GM18861 (cell line): ENCODE results near the gene PTCD2.
"Not testable (repeated sequence)": the region's sequence is repeated elsewhere in the genome, so short reads cannot be mapped to it uniquely, and the experiment has no call there.

Source experiments
- ATAC-seq: cut with Tn5 transposase; IDR thresholded peaks from one replicate; pipeline ENCODE4 v1.9.1; 2021; ENCODE audit not compliant: unreplicated experiment

The PTCD2 gene

GRCh38 chr5:72377910-72378638 lies 57.9 kb downstream of the PTCD2 start:
- ATAC-seq = no peak

GRCh38 chr5:72378639-72379289 lies 58.6 kb downstream of the PTCD2 start:
- no peak for ATAC-seq

DNA sequence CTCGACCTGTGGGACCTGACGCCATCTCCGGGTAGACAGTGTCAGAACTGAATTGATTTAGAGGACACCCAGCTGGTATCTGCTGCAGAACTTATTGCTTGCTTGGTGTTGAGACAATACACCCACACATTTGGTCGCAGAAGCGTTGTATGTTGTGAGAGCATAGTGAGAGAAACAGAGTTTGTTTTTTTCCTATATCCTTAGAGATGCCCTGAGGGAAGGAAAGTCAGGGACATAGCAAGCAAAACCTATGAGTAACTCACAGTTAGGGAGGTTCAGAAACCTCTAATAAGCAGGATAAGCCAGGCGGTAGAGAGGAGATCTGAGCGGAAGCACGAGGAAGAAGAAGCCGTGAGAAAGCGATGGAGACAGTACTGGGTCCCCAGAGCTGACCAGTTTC lies 59.8 kb downstream of the PTCD2 start:
- no peak for ATAC-seq

- no peak for ATAC-seq
Measured at GRCh38 chr5:72380492-72381274, 60.5 kb downstream of the PTCD2 start.

- no peak for ATAC-seq
Measured at GRCh38 chr5:72383280-72383679, 63.1 kb downstream of the PTCD2 start.

DNA sequence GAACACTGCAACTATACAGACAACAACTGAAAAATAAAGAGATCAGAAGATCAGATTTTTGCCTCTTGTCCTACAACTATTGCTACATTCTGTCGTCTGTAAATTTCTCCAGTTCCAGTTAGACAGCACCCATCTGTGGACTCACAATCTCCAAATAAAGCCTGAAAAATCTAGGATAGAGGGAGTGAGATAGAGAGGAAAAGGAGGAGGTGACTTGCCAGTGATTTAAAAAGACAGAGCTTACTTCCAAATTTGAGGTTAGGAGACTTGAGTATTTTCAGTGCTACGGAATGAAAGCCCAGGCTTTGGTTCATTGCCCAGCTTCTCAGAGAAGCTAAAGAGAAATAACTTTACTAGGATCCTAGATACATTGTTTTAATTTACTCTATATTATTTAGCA lies 63.6 kb downstream of the PTCD2 start:
- ATAC-seq = no peak

- ATAC-seq = no peak
Measured at GRCh38 chr5:72386639-72387038, 66.5 kb downstream of the PTCD2 start.

GRCh38 chr5:72387985-72388384 lies 67.8 kb downstream of the PTCD2 start:
- ATAC-seq = no peak

DNA sequence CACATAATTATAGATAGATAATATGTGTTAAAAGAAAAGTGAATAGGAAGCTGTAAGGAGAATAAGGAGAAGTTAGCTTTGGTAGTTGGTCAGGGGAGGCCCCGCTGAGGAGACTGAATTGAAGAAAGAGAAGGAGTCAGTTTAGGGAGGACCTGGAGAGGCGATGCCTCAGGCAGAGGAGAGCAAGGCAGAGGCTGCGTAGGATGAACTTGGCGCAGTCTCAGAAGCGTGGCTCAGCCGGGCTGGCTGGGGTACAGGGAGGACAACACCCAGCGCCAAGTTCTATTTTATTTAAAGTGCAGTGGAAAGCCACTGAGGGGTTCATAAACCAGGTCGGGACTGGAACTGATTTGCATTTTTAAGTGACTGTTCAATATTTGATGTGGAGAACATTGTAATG lies 68.5 kb downstream of the PTCD2 start:
- ATAC-seq = no peak

- ATAC-seq = no peak
Measured at GRCh38 chr5:72390836-72391235, 70.7 kb downstream of the PTCD2 start.

DNA sequence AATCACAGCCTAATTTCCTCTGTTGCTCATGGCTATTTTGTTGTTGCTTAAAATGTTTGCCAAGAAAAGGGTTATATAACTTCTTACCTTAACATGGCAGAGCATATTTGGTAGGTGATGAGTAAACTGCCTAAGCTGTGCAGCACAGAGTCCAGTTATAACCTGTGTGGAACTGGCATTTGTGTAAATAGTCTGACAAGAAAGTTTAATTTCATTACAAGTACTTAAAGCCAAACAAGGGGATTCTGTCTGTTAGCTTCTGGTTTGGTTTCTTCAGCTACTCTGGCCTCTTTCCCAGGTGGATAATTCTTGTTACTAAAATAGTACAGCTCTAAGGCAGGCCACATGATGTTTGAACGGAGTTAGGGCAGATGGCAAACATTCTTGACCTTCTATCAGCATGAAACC lies 72.2 kb downstream of the PTCD2 start:
- no peak for ATAC-seq

GRCh38 chr5:72393052-72393451 lies 72.9 kb downstream of the PTCD2 start:
- no peak for ATAC-seq

- ATAC-seq = no peak
Measured at GRCh38 chr5:72394688-72395087, 74.5 kb downstream of the PTCD2 start.

DNA sequence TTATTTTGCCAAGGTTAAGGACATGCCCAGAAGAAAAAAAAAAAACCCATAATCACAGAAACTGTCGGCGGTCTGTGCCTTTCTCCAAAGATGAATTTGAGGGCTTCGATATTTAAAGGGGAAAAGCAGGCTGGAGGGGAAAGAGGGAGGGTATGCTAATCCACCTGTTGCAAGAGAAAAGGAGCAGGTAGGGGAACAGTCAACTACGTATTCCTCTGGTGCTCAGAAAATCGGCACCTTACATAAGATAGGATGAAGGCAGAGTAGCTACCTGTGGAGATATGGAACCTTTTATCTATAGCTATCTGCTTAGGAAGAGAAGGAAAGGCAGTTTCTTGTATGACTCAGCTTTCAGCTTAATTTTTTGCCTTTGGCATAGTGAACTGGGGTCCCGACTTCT lies 77.7 kb downstream of the PTCD2 start:
- no peak for ATAC-seq

DNA sequence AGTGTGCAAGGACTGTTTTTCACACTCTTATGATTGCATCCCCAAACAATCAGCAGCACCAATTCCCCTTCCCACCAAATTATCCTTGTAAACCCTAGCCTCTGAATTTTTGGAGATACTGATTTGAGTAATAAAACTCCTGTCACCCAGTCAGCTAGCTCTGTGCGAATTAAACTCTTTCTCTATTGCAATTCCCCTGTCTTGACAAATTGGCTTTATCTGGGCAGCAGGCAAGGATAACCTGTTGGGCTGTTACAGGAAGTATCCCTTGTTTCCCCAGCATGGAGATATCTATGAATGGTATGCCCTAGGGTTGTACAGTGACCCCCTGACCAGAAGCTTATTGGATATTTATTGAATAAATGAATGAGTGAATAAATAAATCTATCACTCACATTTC lies 80.8 kb downstream of the PTCD2 start:
- ATAC-seq = no peak

GRCh38 chr5:72402381-72402890 lies 82.3 kb downstream of the PTCD2 start:
- no peak for ATAC-seq

DNA sequence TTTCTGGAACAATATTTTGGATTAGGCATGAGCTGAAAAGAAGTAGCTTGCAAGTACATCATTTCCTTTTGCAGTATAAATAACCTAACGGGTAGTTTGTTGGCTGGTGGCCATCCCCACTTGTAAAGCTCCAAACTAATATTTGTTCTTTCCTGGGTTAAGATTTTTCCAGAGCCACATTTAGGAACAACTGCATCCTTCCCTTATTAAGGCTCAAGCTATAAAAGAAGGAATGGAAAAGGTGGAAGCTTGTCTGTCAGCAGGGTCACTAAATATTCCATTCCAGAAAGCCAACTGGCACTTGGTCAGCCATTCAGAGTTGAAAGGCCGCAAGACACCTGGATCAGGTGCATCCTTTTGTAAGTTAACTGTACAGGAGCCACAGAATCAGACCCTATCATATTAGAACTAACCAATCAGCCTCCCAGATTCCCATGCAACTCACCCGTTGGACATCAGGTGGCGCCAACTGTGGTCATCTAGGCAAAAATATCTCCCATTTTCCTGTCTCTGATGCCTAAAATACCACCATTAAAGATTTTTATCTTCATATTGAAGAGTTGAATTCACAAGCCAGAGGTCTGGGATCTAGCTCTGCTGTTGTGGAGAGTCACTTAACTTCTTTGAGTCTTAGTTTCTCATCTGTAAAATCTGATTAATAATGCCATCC lies 82.9 kb downstream of the PTCD2 start:
- ATAC-seq = no peak

DNA sequence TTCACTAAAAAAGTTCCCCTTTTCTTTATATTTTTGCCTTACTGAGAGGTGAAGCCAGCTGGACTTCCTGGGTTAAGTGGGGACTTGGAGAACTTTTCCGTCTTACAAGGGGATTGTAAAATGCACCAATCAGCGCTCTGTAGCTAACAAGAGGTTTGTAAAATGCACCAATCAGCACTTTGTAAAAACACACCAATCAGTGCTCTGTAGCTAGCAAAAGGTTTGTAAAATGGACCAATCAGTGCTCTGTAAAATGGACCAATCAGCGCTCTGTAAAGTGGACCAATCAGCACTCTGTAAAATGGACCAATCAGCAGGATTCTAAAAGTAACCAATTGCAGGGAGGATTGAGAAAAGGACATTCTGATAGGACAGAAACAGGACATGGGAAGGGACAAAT lies 84.6 kb downstream of the PTCD2 start:
- ATAC-seq = not testable (repeated sequence)

DNA sequence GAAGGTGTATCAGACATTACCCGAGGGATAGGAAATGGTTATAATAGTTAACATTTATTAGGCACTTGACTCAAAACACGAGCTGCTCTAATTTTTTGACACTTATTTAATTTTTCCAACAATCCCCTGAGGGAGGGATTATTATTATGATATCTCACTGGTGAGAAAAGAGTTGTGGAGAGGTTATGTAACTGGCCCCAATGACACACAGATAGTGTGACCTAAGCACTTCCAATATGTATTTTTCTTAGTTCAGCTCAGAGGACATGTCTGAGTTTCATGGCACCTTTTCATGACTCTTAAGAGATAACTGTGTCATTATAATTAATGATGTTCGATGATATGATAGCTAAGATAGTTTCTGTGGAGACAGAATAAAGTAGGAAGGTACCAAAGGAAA lies 86.9 kb downstream of the PTCD2 start:
- no peak for ATAC-seq

DNA sequence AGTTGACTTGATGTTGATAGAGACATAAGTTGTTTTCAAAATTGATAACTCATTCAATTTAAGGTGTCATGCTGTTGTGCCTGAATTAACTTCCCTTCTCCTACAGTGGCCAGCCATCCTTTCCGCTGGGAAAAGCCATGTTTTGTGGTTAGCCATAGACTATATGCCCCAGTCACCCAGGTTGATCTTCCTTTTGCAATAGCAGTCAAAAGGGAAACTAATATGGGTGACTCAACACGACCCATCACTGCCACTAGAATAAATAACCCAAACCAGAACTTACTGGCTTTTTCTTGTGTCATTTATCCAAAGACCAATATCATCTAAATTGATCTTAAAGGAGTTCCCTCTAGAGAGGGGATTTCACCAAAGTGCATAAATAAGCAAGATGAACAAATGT lies 87.4 kb downstream of the PTCD2 start:
- ATAC-seq = no peak

GRCh38 chr5:72408127-72408526 lies 88.0 kb downstream of the PTCD2 start:
- no peak for ATAC-seq
